ENCODE results near the gene DRP2.
"Not testable (repeated sequence)": the region's sequence is repeated elsewhere in the genome, so short reads cannot be mapped to it uniquely, and the experiment has no call there.

DRP2 gene

GRCh38 chrX:101252634-101253033, 33.0 kb downstream of the DRP2 start:
- no peak for DNase-seq

DNA sequence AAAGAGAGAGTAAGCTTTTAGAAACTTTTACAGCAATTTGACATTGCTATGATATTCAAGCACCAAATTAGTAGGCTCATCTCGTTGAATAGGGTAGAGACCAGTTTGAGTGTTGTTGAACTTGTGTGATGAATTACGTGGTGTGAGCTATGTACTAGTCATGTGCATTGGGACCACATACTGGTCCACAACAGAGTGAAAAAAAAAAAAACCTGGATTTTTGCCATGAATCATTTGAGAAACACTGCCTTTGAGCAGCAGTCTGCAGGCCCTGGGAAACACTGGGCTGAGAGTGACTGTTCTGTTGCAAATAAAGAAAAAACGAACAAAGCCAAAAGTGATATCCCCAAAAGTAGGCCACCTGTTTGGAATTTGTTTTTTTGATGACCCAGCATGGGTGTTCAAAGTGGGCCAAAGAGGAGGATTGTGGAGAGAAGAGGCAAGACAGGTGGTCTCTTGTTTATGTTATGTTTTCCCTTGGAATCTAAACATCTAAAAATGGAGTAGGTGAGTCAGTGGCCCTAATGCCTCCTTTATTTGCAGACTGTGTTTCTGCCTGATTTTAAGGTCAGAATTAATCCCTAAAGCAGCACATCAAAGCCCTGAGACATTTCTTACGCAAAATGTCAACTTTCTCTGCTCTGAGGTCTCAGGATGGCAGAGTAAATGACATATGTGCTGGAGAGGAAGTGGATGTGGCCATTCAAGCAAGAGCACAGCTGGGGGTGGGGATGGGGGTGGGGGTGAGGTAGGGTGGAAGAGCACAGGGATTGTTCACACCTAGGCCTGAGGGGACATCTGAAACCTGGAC, 38.1 kb downstream of the DRP2 start:
- no peak for DNase-seq

GRCh38 chrX:101258259-101258581, 38.6 kb downstream of the DRP2 start:
- no peak for DNase-seq

- DNase-seq, result no peak
Measured at GRCh38 chrX:101260435-101260834, 40.8 kb downstream of the DRP2 start.

- no peak for DNase-seq
Measured at GRCh38 chrX:101262590-101262989, 43.0 kb downstream of the DRP2 start.

DNA sequence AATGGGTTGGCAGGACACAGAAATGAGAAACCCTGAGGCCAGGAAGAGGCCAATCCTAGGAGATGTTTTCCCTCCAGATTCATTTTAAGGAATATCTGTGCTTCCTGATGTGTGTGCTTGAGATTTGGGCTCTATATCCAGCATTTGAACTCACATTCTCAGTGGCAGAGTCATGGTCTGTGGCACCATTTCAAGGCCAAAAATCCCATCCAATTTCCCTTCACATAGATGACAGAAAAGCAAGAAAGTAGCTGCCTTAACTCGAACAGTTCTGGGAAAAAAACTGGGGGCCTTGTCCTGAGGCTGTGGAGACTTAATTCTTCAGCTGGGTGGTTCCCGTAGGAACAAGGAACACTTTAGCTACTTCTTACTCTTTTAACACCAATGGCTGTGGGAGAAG, 44.2 kb downstream of the DRP2 start:
- no peak for DNase-seq

GRCh38 chrX:101265869-101266428, 46.4 kb downstream of the DRP2 start:
- DNase-seq, result peak; percentile 0

DNA sequence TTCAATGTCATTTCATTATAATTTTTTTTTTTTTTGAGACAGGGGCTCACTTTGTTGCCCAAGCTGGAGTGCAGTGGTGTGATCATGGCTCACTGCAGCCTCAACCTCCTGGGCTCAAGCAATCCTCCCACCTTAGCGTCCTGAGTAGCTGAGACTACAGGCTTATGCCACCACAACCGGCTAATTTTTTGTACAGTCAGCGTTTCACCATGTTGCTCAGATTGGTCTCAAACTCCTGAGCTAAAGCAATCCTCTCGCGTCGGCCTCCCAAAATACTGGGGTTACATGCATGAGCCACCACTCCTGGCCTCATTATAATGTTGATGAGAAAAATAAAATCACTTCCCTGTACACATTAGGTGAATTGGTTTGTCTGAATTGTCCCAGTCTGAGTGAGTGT, 54.6 kb downstream of the DRP2 start:
- DNase-seq, result no peak

DNA sequence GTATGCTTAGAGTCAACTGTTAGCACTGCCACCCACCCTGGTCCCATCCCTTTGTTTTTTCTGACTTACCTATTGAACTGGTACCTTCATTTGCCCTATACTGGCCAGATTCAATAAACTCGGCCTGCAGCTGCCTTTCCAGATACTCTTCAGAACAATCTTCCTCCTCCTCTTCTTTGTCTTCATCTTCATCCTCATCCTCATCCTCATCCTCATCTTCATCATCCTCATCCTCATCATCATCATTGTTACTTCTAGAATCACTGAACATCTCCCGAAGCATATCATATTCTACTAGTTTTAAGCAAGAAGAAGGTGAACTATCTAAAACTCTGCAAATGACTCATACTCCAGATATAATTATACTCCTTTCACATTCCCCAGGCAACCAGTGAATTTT, 56.7 kb downstream of the DRP2 start:
- DNase-seq, result no peak

- no peak for DNase-seq
Measured at GRCh38 chrX:101287402-101287801, 67.8 kb downstream of the DRP2 start.

- DNase-seq, result no peak
Measured at GRCh38 chrX:101290957-101291603, 71.5 kb downstream of the DRP2 start, which contains the start of gene TAF7L. Gene TAF7L, minus strand, starts transcription at chrX:101291334. Its CDS starts 3,791 bp downstream, at chrX:101287543.

- not testable (repeated sequence) for DNase-seq
Measured at GRCh38 chrX:101295603-101296002, 76.0 kb downstream of the DRP2 start.

- no peak for DNase-seq
Measured at GRCh38 chrX:101303790-101304189, 84.2 kb downstream of the DRP2 start.

All from NCI-H510A (cell line).